HepG2 (cell line): Measurements from ENCODE around the gene P3H2. TPM values are rescaled to one million over a fixed set of nuclear protein-coding genes. Genes with fewer than 3 reads are reported as not detected.

ENCODE experiments used
- ATAC-seq: fragments of 200-7000 bp; cut with Tn5 transposase; 3 replicates; pipeline ENCODE4 v1.9.1; 2020; ENCODE audit warnings: mild to moderate bottlenecking, moderate library complexity
- BruUV-seq: library from RNA; stranded (reverse); fragments of 400-500 nt; replicated peaks from 2 replicates; lab custom pipeline; 2021; lab: Mats Ljungman, UMichigan
- CTCF ChIA-PET: fragments of 300-600 bp; formaldehyde crosslinking; extraction: SDS; loops from one replicate; lab custom pipeline; 2021; ENCODE audit warnings: low total read pairs, inconsistent platforms, low intra/inter-chr PET ratio; lab: Yijun Ruan, JAX
- POLR2A ChIA-PET: fragments of 350-600 bp; sonication (Branson Sonifier 250); formaldehyde crosslinking; loops from one replicate; lab custom pipeline; 2020; ENCODE audit warnings: antibody characterized with exemption, inconsistent platforms; lab: Yijun Ruan, JAX
- DNase-seq: peaks from one replicate; pipeline ENCODE4 v3.0.0-alpha.2; 2015; ENCODE audit warnings: low spot score
- FAIRE-seq: peaks from 3 replicates; lab custom pipeline; 2011; peaks lifted over from hg19 to GRCh38; lab: Jason Lieb, UNC
- H2AFZ ChIP-seq: one replicate; pipeline ENCODE4 v1.6.1; 2011; ENCODE audit warnings: low read length, inconsistent platforms
- H3K27ac ChIP-seq: fragments of 300-600 bp; 3 replicates; pipeline ENCODE4 v1.8.0; 2011; ENCODE audit warnings: mixed run types, mild to moderate bottlenecking, mixed read lengths, low read length, inconsistent platforms; ENCODE audit not compliant: insufficient read depth; ENCODE audit errors: extremely low read length
- H3K27me3 ChIP-seq, 2 experiments: fragments of 200-600 bp in 1 of 2; 2 replicates in 1 of 2; 3 replicates in 1 of 2; pipeline versions ENCODE4 v1.6.0 to v1.8.0; 2011; ENCODE audit warnings: low read length in 2 of 2, mild to moderate bottlenecking in 2 of 2, moderate library complexity in 2 of 2, inconsistent platforms in 1 of 2; ENCODE audit not compliant: insufficient read depth in 2 of 2, control insufficient read depth in 1 of 2
- H3K36me3 ChIP-seq, 2 experiments: fragments of 200-600 bp in 1 of 2; replicated peaks in 1 of 2; 2 replicates in 1 of 2; 3 replicates in 1 of 2; pipeline versions ENCODE4 v1.5.1 to v1.8.0; 2011; ENCODE audit warnings: low read length in 2 of 2, inconsistent platforms in 1 of 2; ENCODE audit not compliant: insufficient read depth in 2 of 2, control insufficient read depth in 1 of 2
- H3K4me1 ChIP-seq: 2 replicates; pipeline ENCODE4 v1.5.1; 2012; ENCODE audit warnings: low read length, inconsistent platforms; ENCODE audit not compliant: insufficient read depth
- H3K4me2 ChIP-seq: 2 replicates; pipeline ENCODE4 v1.6.0; 2011; ENCODE audit warnings: low read depth, low read length, inconsistent platforms
- H3K4me3 ChIP-seq, 3 experiments: fragments of 200-600 bp in 1 of 3; sonication (generic), shearing (Covaris generic) in 1 of 3; replicated peaks in 1 of 3; 2 replicates each; pipeline ENCODE4 v1.5.1; 2011 to 2016; ENCODE audit warnings: low read length in 3 of 3, inconsistent platforms in 2 of 3, low read depth in 2 of 3, mild to moderate bottlenecking in 2 of 3, control low read depth in 1 of 3, mixed read lengths in 1 of 3; ENCODE audit not compliant: insufficient read depth in 1 of 3
- H3K79me2 ChIP-seq: one replicate; pipeline ENCODE4 v1.6.1; 2011; ENCODE audit warnings: low read length, inconsistent platforms; ENCODE audit not compliant: insufficient read depth
- H3K9ac ChIP-seq: 2 replicates; pipeline ENCODE4 v1.6.0; 2011; ENCODE audit warnings: mild to moderate bottlenecking, low read depth, low read length, inconsistent platforms; ENCODE audit not compliant: insufficient read depth
- H3K9me3 ChIP-seq: 2 replicates; pipeline ENCODE4 v1.5.1; 2012; ENCODE audit warnings: mild to moderate bottlenecking, low read length
- H4K20me1 ChIP-seq: 2 replicates; pipeline ENCODE4 v1.6.0; 2011; ENCODE audit warnings: inconsistent platforms, mild to moderate bottlenecking, low read length, moderate library complexity; ENCODE audit not compliant: insufficient read depth
- CBX5 ChIP-seq: sonication (generic); formaldehyde crosslinking; IDR thresholded peaks from 2 replicates; pipeline ENCODE4 v1.4.0; 2020; ENCODE audit warnings: missing genetic modification reagents, borderline replicate concordance
- MED8 ChIP-seq: sonication (generic); formaldehyde crosslinking; IDR thresholded peaks from 2 replicates; pipeline ENCODE4 v1.8.1; 2023; ENCODE audit warnings: mild to moderate bottlenecking, missing genetic modification reagents; ENCODE audit not compliant: insufficient replicate concordance
- MNT ChIP-seq: fragments of 450-650 bp; IDR thresholded peaks from 2 replicates; pipeline ENCODE4 v1.6.1; 2016
- RFX5 ChIP-seq: IDR thresholded peaks from 2 replicates; pipeline ENCODE4 v1.6.1; 2011; ENCODE audit warnings: low read depth, low read length, improper control_type of control experiment
- ZFP41 ChIP-seq: sonication (generic); formaldehyde crosslinking; IDR thresholded peaks from 2 replicates; pipeline ENCODE4 v1.4.0; 2020; ENCODE audit warnings: mild to moderate bottlenecking, missing genetic modification reagents, borderline replicate concordance
- ZNF142 ChIP-seq: sonication (generic); formaldehyde crosslinking; IDR thresholded peaks from 2 replicates; pipeline ENCODE4 v1.4.0; 2020; ENCODE audit warnings: missing genetic modification reagents
- ZNF256 ChIP-seq: sonication (generic); formaldehyde crosslinking; conservative IDR thresholded peaks from 2 replicates; pipeline ENCODE4 v1.4.0; 2020; ENCODE audit warnings: missing genetic modification reagents
- ZNF260 ChIP-seq: sonication (generic); formaldehyde crosslinking; IDR thresholded peaks from 2 replicates; pipeline ENCODE4 v1.4.0; 2020; ENCODE audit warnings: missing genetic modification reagents, low read depth, mild to moderate bottlenecking, borderline replicate concordance
- ZNF329 ChIP-seq: sonication (generic); formaldehyde crosslinking; IDR thresholded peaks from 2 replicates; pipeline ENCODE4 v1.9.0; 2021; ENCODE audit warnings: low read depth, mild to moderate bottlenecking, missing genetic modification reagents
- WGBS: methylation state at CpG from one replicate; pipeline ENCODE4 v1.1.6; 2017; ENCODE audit warnings: low lambda C conversion rate; 5-methylcytosine and 5-hydroxymethylcytosine counted together
- in situ Hi-C: cut with HindIII; loops from 2 replicates; pipeline ENCODE4 v1.10.0; 2017; ENCODE audit warnings: low pct_unique_long_range_greater_than_20kb; ENCODE audit not compliant: extremely low pct_ligation_motif_present
- intact Hi-C: fragments of 100-400 bp; cut with micrococcal nuclease; formaldehyde crosslinking; loops from one replicate; pipeline ENCODE4 v1.10.0; 2022; ENCODE audit not compliant: unreplicated experiment
- polyA plus RNA-seq, 8 experiments: library from polyadenylated mRNA; depleted of rRNA in 3 of 8; stranded (reverse) in 7 of 8; unstranded in 1 of 8; fragments of >200 nt; fragmentation: Illumina TruSeq in 4 of 8; extraction: Trizol in 4 of 8; gene quantifications; 2 replicates each; pipeline versions ENCODE4 v1.2.1 to v1.2.3, GENCODE V29; 2011 to 2016; ENCODE audit warnings: low read depth in 4 of 8, missing spikeins in 1 of 8, mixed read lengths in 1 of 8; ENCODE audit not compliant: insufficient read depth in 1 of 8
- total RNA-seq, 5 experiments: library from RNA; depleted of rRNA; stranded (reverse); fragments of >200 nt; fragmentation: Illumina TruSeq; extraction: Trizol; gene quantifications; 2 replicates each; pipeline ENCODE4 v1.2.3, GENCODE V29; 2016; ENCODE audit warnings: low read depth in 1 of 5
- TF ChIP-seq, protein P1 (sequence below): sonication (generic); formaldehyde crosslinking; IDR thresholded peaks from 2 replicates; pipeline ENCODE4 v1.9.0; 2021; ENCODE audit warnings: missing genetic modification reagents, borderline replicate concordance

P3H2 gene
- total and polyA plus RNA-seq, 2 of the 13 experiments (the other 11 are each of a cell fraction or from before 2014, with no cell fraction given) = not detected

DNA sequence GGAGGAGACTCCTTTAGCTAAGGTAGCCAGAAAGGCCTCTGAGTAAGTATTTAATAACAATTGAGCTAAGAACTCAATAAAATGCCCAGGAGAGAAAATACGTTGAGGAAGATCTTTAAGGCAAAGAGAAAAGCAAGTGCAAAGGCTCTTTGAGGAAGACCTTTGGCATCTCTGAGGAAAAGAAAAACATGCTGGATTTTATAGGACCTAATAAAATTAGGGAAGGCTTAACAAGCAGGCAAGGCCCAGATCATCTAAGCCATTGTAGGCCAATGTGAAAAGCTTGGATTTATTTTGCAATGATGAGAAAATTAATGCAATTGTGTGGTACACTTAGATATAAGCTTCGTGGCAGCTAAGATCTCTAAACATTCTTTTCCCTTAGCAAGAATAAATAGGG lies 75.7 kb downstream of the P3H2 start:
- WGBS = 0% methylated on average over 2 of the region's 2 CpGs
- ChIA-PET POLR2A (no interaction called here), CTCF (no interaction called here)
- H3K4me2 ChIP-seq = no peak overlapping the region
- H3K27ac ChIP-seq = no peak overlapping the region
- no peaks in the 10 kb centered on the region for H3K79me2 ChIP-seq
- H4K20me1 ChIP-seq = no peaks in the 10 kb centered on the region
- no peak overlapping the region for H2AFZ ChIP-seq
- BruUV-seq = no TSS peak
- no peaks in the 10 kb centered on the region for H3K4me1 ChIP-seq
- FAIRE-seq (no peak), DNase-seq (no peak), ATAC-seq (no peak)
- H3K4me3 ChIP-seq = no peak overlapping the region
- H3K27me3 ChIP-seq = no peaks in the 10 kb centered on the region
- no peaks in the 10 kb centered on the region for H3K9me3 ChIP-seq
- intact Hi-C loops (no loop called here), in situ Hi-C loops (no loop called here)
- H3K9ac ChIP-seq = no peak overlapping the region
- TF ChIP-seq CBX5 (CRISPR knock-in tag) (no peak), ZNF256 (CRISPR knock-in tag) (no peak), MNT (no peak), RFX5 (no peak), ZFP41 (CRISPR knock-in tag) (no peak), ZNF142 (CRISPR knock-in tag) (no peak), ZNF329 (CRISPR knock-in tag) (no peak), MED8 (no peak), ZNF260 (CRISPR knock-in tag) (no peak)
- TF ChIP-seq, protein P1, sequence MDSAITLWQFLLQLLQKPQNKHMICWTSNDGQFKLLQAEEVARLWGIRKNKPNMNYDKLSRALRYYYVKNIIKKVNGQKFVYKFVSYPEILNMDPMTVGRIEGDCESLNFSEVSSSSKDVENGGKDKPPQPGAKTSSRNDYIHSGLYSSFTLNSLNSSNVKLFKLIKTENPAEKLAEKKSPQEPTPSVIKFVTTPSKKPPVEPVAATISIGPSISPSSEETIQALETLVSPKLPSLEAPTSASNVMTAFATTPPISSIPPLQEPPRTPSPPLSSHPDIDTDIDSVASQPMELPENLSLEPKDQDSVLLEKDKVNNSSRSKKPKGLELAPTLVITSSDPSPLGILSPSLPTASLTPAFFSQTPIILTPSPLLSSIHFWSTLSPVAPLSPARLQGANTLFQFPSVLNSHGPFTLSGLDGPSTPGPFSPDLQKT (CRISPR knock-in tag) = no peak
- no peaks in the 10 kb centered on the region for H3K36me3 ChIP-seq
